GM19328 (cell line): ENCODE data around the gene AMOTL1.
"Not testable (repeated sequence)": the region's sequence is repeated elsewhere in the genome, so short reads cannot be mapped to it uniquely, and the experiment has no call there.

Experiments used
- ATAC-seq: cut with Tn5 transposase; IDR thresholded peaks from one replicate; pipeline ENCODE4 v1.9.1; 2021; ENCODE audit warnings: mild to moderate bottlenecking, moderate library complexity; ENCODE audit not compliant: unreplicated experiment

The AMOTL1 gene

GRCh38 chr11:94790661-94791180 lies 22.6 kb downstream of the AMOTL1 start:
- ATAC-seq = no peak

- ATAC-seq = no peak
Observed at GRCh38 chr11:94791216-94791889, 23.2 kb downstream of the AMOTL1 start.

- not testable (repeated sequence) for ATAC-seq
Observed at GRCh38 chr11:94791942-94792341, 23.8 kb downstream of the AMOTL1 start.

- ATAC-seq = no peak
Observed at GRCh38 chr11:94792451-94792850, 24.3 kb downstream of the AMOTL1 start.

- no peak for ATAC-seq
Observed at GRCh38 chr11:94793002-94793401, 24.8 kb downstream of the AMOTL1 start.

GRCh38 chr11:94793822-94794221 lies 25.7 kb downstream of the AMOTL1 start:
- no peak for ATAC-seq

GRCh38 chr11:94794287-94795168 lies 26.4 kb downstream of the AMOTL1 start:
- ATAC-seq = no peak

- ATAC-seq = no peak
Observed at GRCh38 chr11:94795476-94796189, 27.5 kb downstream of the AMOTL1 start.

GRCh38 chr11:94796190-94796580 lies 28.0 kb downstream of the AMOTL1 start:
- no peak for ATAC-seq

GRCh38 chr11:94796863-94797262 lies 28.7 kb downstream of the AMOTL1 start:
- no peak for ATAC-seq

- no peak for ATAC-seq
Observed at GRCh38 chr11:94799726-94800125, 31.6 kb downstream of the AMOTL1 start.

- ATAC-seq = no peak
Observed at GRCh38 chr11:94800414-94800813, 32.3 kb downstream of the AMOTL1 start.

GRCh38 chr11:94801866-94802460 lies 33.8 kb downstream of the AMOTL1 start:
- ATAC-seq = no peak

- no peak for ATAC-seq
Observed at GRCh38 chr11:94802501-94802900, 34.3 kb downstream of the AMOTL1 start.

- ATAC-seq = no peak
Observed at GRCh38 chr11:94803491-94803890, 35.3 kb downstream of the AMOTL1 start.

GRCh38 chr11:94804874-94805273 lies 36.7 kb downstream of the AMOTL1 start:
- no peak for ATAC-seq

GRCh38 chr11:94806014-94806413 lies 37.9 kb downstream of the AMOTL1 start:
- no peak for ATAC-seq

GRCh38 chr11:94806419-94806818 lies 38.3 kb downstream of the AMOTL1 start:
- no peak for ATAC-seq

- ATAC-seq = no peak
Observed at GRCh38 chr11:94809251-94809650, 41.1 kb downstream of the AMOTL1 start.

- not testable (repeated sequence) for ATAC-seq
Observed at GRCh38 chr11:94812724-94813720, 44.9 kb downstream of the AMOTL1 start.
